Fibroblast of upper back skin (primary cell): ENCODE results near the gene SLC29A2.
"Not testable (repeated sequence)": the region's sequence is repeated elsewhere in the genome, so short reads cannot be mapped to it uniquely, and the experiment has no call there.

ENCODE experiments used
- DNase-seq: peaks from one replicate; pipeline ENCODE4 v3.0.0-alpha.2; 2013

SLC29A2 gene

GRCh38 chr11:66332371-66333219 lies 39.0 kb downstream of the SLC29A2 start:
- no peak for DNase-seq

GRCh38 chr11:66331542-66332370 lies 39.8 kb downstream of the SLC29A2 start:
- no peak for DNase-seq

- no peak for DNase-seq
Measured at GRCh38 chr11:66330931-66331330, 40.6 kb downstream of the SLC29A2 start.

GRCh38 chr11:66329165-66329673 lies 42.3 kb downstream of the SLC29A2 start:
- no peak for DNase-seq

GRCh38 chr11:66328302-66329144 lies 43.0 kb downstream of the SLC29A2 start:
- peak; percentile 73 for DNase-seq

- no peak for DNase-seq
Measured at GRCh38 chr11:66328031-66328301, 43.6 kb downstream of the SLC29A2 start.

GRCh38 chr11:66327171-66328030 lies 44.2 kb downstream of the SLC29A2 start:
- DNase-seq, result peak; percentile 77

- DNase-seq, result peak; percentile 56
Measured at GRCh38 chr11:66326261-66327111, 45.1 kb downstream of the SLC29A2 start.

- no peak for DNase-seq
Measured at GRCh38 chr11:66325263-66325671, 46.3 kb downstream of the SLC29A2 start.

GRCh38 chr11:66324664-66325063 lies 46.9 kb downstream of the SLC29A2 start:
- peak; percentile 80 for DNase-seq

- no peak for DNase-seq
Measured at GRCh38 chr11:66323684-66324083, 47.9 kb downstream of the SLC29A2 start.

- DNase-seq, result peak; percentile 50
Measured at GRCh38 chr11:66322732-66323427, 48.7 kb downstream of the SLC29A2 start.

GRCh38 chr11:66321606-66322005 lies 50.0 kb downstream of the SLC29A2 start:
- no peak for DNase-seq

GRCh38 chr11:66320748-66321147 lies 50.8 kb downstream of the SLC29A2 start:
- not testable (repeated sequence) for DNase-seq

GRCh38 chr11:66320289-66320688 lies 51.3 kb downstream of the SLC29A2 start:
- DNase-seq, result not testable (repeated sequence)

GRCh38 chr11:66318600-66318970 lies 53.0 kb downstream of the SLC29A2 start:
- peak; percentile 63 for DNase-seq

GRCh38 chr11:66317723-66318599 lies 53.6 kb downstream of the SLC29A2 start:
- peak; percentile 91 for DNase-seq

GRCh38 chr11:66317322-66317722 lies 54.2 kb downstream of the SLC29A2 start:
- DNase-seq, result peak; percentile 82

- peak; percentile 93 for DNase-seq
Measured at GRCh38 chr11:66316849-66317251, 54.7 kb downstream of the SLC29A2 start, which contains the start of gene CD248. TSS of gene CD248 (minus strand) at chr11:66317044. CDS start at chr11:66317027, 17 bp downstream.
